Measurements from ENCODE around the gene CDKN2B-AS1. TPM values are rescaled to one million over a fixed set of nuclear protein-coding genes. Genes with fewer than 3 reads are reported as not detected.
A peak's percentile ranks its signal among the peaks of the same experiment; 100 is the strongest.

CDKN2B-AS1 gene
- total RNA-seq, 2 donors from 2014 or later, result 0.62 TPM; not detected in 1

- intact Hi-C loops (cut with DNase I), result no loop called here
- Histone ChIP-seq H3K27me3 (replicated peaks; ENCODE audit: insufficient read depth) (no peaks in the 10 kb centered on the region), H3K27ac (no peak overlapping the region), H3K4me3 (no peak overlapping the region), H3K36me3 (no peaks in the 10 kb centered on the region), H3K4me1 (replicated peaks) (no peaks in the 10 kb centered on the region), H3K9me3 (no peaks in the 10 kb centered on the region)
- TF ChIP-seq CTCF (IDR thresholded peaks at IDR 0.05), result no peak
- no peak for TF ChIP-seq POLR2AphosphoS5 (IDR thresholded peaks at IDR 0.05)
- TF ChIP-seq POLR2A (IDR thresholded peaks at IDR 0.05), result no peak
- WGBS, result 77% methylated on average over 4 of the region's 4 CpGs
- no peak for DNase-seq (ENCODE audit: low spot score)
These were observed 34.6 kb downstream of the CDKN2B-AS1 start for GRCh38 chr9:22029231-22029630.

GRCh38 chr9:22030101-22030598 is 35.6 kb downstream of the CDKN2B-AS1 start:
- intact Hi-C loops (cut with DNase I), result loop anchor here (10.0 kb wide), 2 partner anchors 205 to 215 kb away; no protein-coding TSS in a partner anchor

GRCh38 chr9:22031655-22032411 is 37.2 kb downstream of the CDKN2B-AS1 start:
- Histone ChIP-seq H3K9me3 (no peaks in the 10 kb centered on the region), H3K4me3 (no peak overlapping the region), H3K27ac (no peak overlapping the region), H3K27me3 (replicated peaks; ENCODE audit: insufficient read depth) (no peaks in the 10 kb centered on the region), H3K4me1 (replicated peaks) (no peaks in the 10 kb centered on the region), H3K36me3 (no peaks in the 10 kb centered on the region)
- intact Hi-C loops (cut with DNase I), result loop anchor here (10.0 kb wide), 2 partner anchors 203 to 217 kb away; no protein-coding TSS in a partner anchor
- 85% methylated on average over 4 of the region's 4 CpGs for WGBS
- TF ChIP-seq POLR2A (IDR thresholded peaks at IDR 0.05) (no peak), POLR2AphosphoS5 (IDR thresholded peaks at IDR 0.05) (no peak), CTCF (IDR thresholded peaks at IDR 0.05) (no peak)
- no peak for DNase-seq (ENCODE audit: low spot score)

More at GRCh38 chr9:22030101-22030598, 35.6 kb downstream of the CDKN2B-AS1 start:
- Histone ChIP-seq H3K27me3 (replicated peaks; ENCODE audit: insufficient read depth) (no peaks in the 10 kb centered on the region), H3K4me3 (no peak overlapping the region), H3K9me3 (no peaks in the 10 kb centered on the region), H3K4me1 (replicated peaks) (no peaks in the 10 kb centered on the region), H3K36me3 (no peaks in the 10 kb centered on the region), H3K27ac (no peak overlapping the region)
- no peak for DNase-seq (ENCODE audit: low spot score)
- 17% methylated on average over 1 of the region's 1 CpG for WGBS
- TF ChIP-seq POLR2AphosphoS5 (IDR thresholded peaks at IDR 0.05) (peak; percentile 18), POLR2A (IDR thresholded peaks at IDR 0.05) (no peak), CTCF (IDR thresholded peaks at IDR 0.05) (no peak)

- no peak for TF ChIP-seq CTCF (IDR thresholded peaks at IDR 0.05)
- no peak for TF ChIP-seq POLR2A (IDR thresholded peaks at IDR 0.05)
- no peak for TF ChIP-seq POLR2AphosphoS5 (IDR thresholded peaks at IDR 0.05)
- no peaks in the 10 kb centered on the region for H3K9me3 ChIP-seq
- no peak overlapping the region for H3K4me3 ChIP-seq
- H3K27ac ChIP-seq, result no peak overlapping the region
- DNase-seq (ENCODE audit: low spot score), result no peak
- no peaks in the 10 kb centered on the region for H3K27me3 ChIP-seq (replicated peaks; ENCODE audit: insufficient read depth)
- H3K36me3 ChIP-seq, result no peaks in the 10 kb centered on the region
- H3K4me1 ChIP-seq (replicated peaks), result no peaks in the 10 kb centered on the region
- intact Hi-C loops (cut with DNase I), result loop anchor here (10.0 kb wide), 2 partner anchors 202 to 218 kb away; no protein-coding TSS in a partner anchor
- 69% methylated on average over 8 of the region's 8 CpGs for WGBS
These were observed 38.5 kb downstream of the CDKN2B-AS1 start for GRCh38 chr9:22033012-22033630.
